H1 (cell line): ENCODE results near the gene SASS6. TPM values are rescaled to one million over a fixed set of nuclear protein-coding genes. Genes with fewer than 3 reads are reported as not detected.
A peak's percentile ranks its signal among the peaks of the same experiment; 100 is the strongest.

Source experiments
- BCL11A ChIP-seq, 2 experiments: IDR thresholded peaks; one replicate each; pipeline ENCODE4 v1.6.1; 2011; ENCODE audit warnings: low read depth in 2 of 2, low read length in 2 of 2, mild to moderate bottlenecking in 2 of 2
- KDM4A ChIP-seq: IDR thresholded peaks from one replicate; pipeline ENCODE4 v1.7.1; 2012; ENCODE audit warnings: low read depth, mild to moderate bottlenecking, moderate library complexity, low read length, inconsistent platforms; ENCODE audit not compliant: severe bottlenecking
- NRF1 ChIP-seq: IDR thresholded peaks from 2 replicates; pipeline ENCODE4 v1.6.1; 2011; ENCODE audit warnings: mild to moderate bottlenecking, low read depth, low read length, improper control_type of control experiment
- TAF7 ChIP-seq: optimal IDR thresholded peaks from 2 replicates; pipeline ENCODE3; 2011; ENCODE audit warnings: low read depth, mild to moderate bottlenecking, inconsistent platforms, low read length, moderate library complexity, borderline replicate concordance
- polyA plus RNA-seq, 7 experiments: library from polyadenylated mRNA; depleted of rRNA in 3 of 7; stranded (reverse) in 5 of 7; unstranded in 2 of 7; fragments of >200 nt in 5 of 7; fragments of 200-250 nt in 2 of 7; gene quantifications; 1 replicate in 5 of 7; 2 replicates in 1 of 7; 4 replicates in 1 of 7; pipeline versions ENCODE4 v1.2.1 to v1.2.3, GENCODE V29; 2011 to 2013; ENCODE audit warnings: missing spikeins in 2 of 7, mixed read lengths in 2 of 7
- total RNA-seq: library from RNA; stranded (reverse); fragmentation: NEBNext Ultra II Directional; extraction: Animal tissue kit (Norgen Biotek cat#: 25700); gene quantifications from 2 replicates; pipeline ENCODE4 v1.2.1, GENCODE V29; 2021
- TF ChIP-seq, protein P1 (sequence below): IDR thresholded peaks from 2 replicates; pipeline ENCODE4 v1.6.1; 2012; ENCODE audit warnings: inconsistent platforms

Gene SASS6
- total and polyA plus RNA-seq, 2 of the 8 experiments (the other 6 are each of a cell fraction or from before 2014, with no cell fraction given) = 1.2 to 13.8 TPM

GRCh38 chr1:100132566-100133477 lies at the start of gene SASS6, which contains the start of gene TRMT13 (continued):
- TF ChIP-seq TAF7 = peak; percentile 12
- TF ChIP-seq, protein P1, sequence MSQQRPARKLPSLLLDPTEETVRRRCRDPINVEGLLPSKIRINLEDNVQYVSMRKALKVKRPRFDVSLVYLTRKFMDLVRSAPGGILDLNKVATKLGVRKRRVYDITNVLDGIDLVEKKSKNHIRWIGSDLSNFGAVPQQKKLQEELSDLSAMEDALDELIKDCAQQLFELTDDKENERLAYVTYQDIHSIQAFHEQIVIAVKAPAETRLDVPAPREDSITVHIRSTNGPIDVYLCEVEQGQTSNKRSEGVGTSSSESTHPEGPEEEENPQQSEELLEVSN = peak; percentile 77
- no peak for TF ChIP-seq NRF1
- peak; percentile 61 for TF ChIP-seq KDM4A
- no peak for TF ChIP-seq BCL11A (IDR thresholded peaks at IDR 0.05; ENCODE audit: low read depth in 2 of 2, low read length in 2 of 2)
